Lung (tissue), 12 donors: ENCODE data around the gene LRRC71. TPM values are rescaled to one million over a fixed set of nuclear protein-coding genes. Genes with fewer than 3 reads are reported as not detected.

Experiments
- ATAC-seq: fragments of 200-7000 bp; cut with Tn5 transposase; one replicate; pipeline ENCODE4 v1.9.1; 2020; ENCODE audit warnings: moderate number of reproducible peaks; ENCODE audit not compliant: insufficient read depth, low FRiP score
- DNase-seq, 3 donors: peaks; one replicate each; pipeline ENCODE4 v3.0.0-alpha.2; 2013 to 2017
- H3K27ac ChIP-seq, 2 donors: one replicate each; pipeline ENCODE4 v1.5.1; 2013; ENCODE audit warnings: mild to moderate bottlenecking in 2 of 2, moderate library complexity in 2 of 2, control low read depth in 1 of 2, inconsistent platforms in 1 of 2, low read depth in 1 of 2, low read length in 1 of 2
- H3K27me3 ChIP-seq, 3 donors: one replicate each; pipeline ENCODE4 v1.5.1; 2013; ENCODE audit warnings: low read length in 2 of 3; ENCODE audit not compliant: control insufficient read depth in 3 of 3, insufficient read depth in 3 of 3
- H3K36me3 ChIP-seq, 4 donors: one replicate each; pipeline ENCODE4 v1.5.1; 2013; ENCODE audit warnings: low read length in 4 of 4, mild to moderate bottlenecking in 1 of 4, moderate library complexity in 1 of 4; ENCODE audit not compliant: control insufficient read depth in 4 of 4, insufficient read depth in 4 of 4
- H3K4me1 ChIP-seq, 5 donors: one replicate each; pipeline ENCODE4 v1.5.1; 2013; ENCODE audit warnings: low read length in 5 of 5, mild to moderate bottlenecking in 2 of 5, moderate library complexity in 1 of 5; ENCODE audit not compliant: control insufficient read depth in 5 of 5, insufficient read depth in 5 of 5
- H3K4me3 ChIP-seq: one replicate; pipeline ENCODE4 v1.5.1; 2013; ENCODE audit warnings: mild to moderate bottlenecking, control low read depth, moderate library complexity
- H3K9ac ChIP-seq, 2 donors: one replicate each; pipeline ENCODE4 v1.5.1; 2013; ENCODE audit warnings: low read length in 2 of 2, control low read depth in 1 of 2; ENCODE audit not compliant: insufficient read depth in 1 of 2
- H3K9me3 ChIP-seq, 4 donors: one replicate each; pipeline ENCODE4 v1.5.1; 2013; ENCODE audit warnings: low read length in 3 of 4, mild to moderate bottlenecking in 1 of 4, moderate library complexity in 1 of 4; ENCODE audit not compliant: control insufficient read depth in 4 of 4, insufficient read depth in 3 of 4
- WGBS, 2 donors: extraction: QIAGEN DNeasy Blood & Tissue Kit; methylation state at CpG; one replicate each; pipeline ENCODE4 v1.1.7; 2013; 5-methylcytosine and 5-hydroxymethylcytosine counted together
- polyA plus RNA-seq, 2 donors: library from polyadenylated mRNA; stranded (reverse); fragments of 200-250 nt; gene quantifications; one replicate each; pipeline ENCODE4 v1.2.1, GENCODE V29; 2013
- total RNA-seq, 2 donors: library from RNA; depleted of rRNA in 1 of 2; stranded (reverse); fragments of >200 nt in 1 of 2; gene quantifications; one replicate each; pipeline ENCODE4 v1.2.1, GENCODE V29; 2014 to 2021
- TF ChIP-seq, protein P1 (sequence below): IDR thresholded peaks from 2 replicates; pipeline ENCODE4 v1.5.1; 2012; ENCODE audit warnings: mild to moderate bottlenecking; ENCODE audit errors: control extremely low read depth, extremely low read depth
- donor health status: control.
- donor health status: control.
- donor health status: Bipolar disorder and iron deficiency.
- donor health status: healthy.
- donor health status: DM: yes; HTN: yes; CAD: no.

LRRC71 gene
- total and polyA plus RNA-seq, 4 donors: 3.4 to 17.2 (median 4.2) TPM

DNA sequence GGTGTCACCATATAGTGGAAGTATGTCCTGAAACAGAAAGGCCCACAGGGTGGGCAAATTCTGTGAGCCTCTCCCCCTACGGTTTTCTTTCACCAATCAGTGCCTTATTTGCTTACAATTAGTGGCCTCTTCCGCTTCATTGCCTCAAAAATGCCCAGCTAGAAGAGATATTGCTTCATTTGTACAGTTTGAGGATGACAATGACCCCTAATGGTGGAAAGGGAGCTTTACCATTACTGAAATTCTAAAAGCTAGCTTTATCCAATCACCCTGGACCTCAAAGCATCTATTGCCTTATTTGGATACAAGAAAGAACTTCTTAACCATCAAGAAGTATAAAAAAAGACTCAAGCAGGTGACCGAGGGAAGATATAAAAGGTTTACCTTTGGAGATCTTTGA, 49.6 kb downstream of the LRRC71 start:
- Histone ChIP-seq H3K27me3 (no peaks in the 10 kb centered on the region), H3K9me3 (no peaks in the 10 kb centered on the region), H3K9ac (no peak overlapping the region), H3K4me3 (no peak overlapping the region), H3K27ac (no peak overlapping the region), H3K4me1 (no peaks in the 10 kb centered on the region), H3K36me3 (peaks cover 23 to 39% (median 26%) of the 10 kb centered on the region in 4 donors)
- WGBS, 2 donors: 81 to 93% methylated on average over 3 of the region's 3 CpGs
- peak in 1 of 3 donors; percentile 6 for DNase-seq
- TF ChIP-seq, protein P1, sequence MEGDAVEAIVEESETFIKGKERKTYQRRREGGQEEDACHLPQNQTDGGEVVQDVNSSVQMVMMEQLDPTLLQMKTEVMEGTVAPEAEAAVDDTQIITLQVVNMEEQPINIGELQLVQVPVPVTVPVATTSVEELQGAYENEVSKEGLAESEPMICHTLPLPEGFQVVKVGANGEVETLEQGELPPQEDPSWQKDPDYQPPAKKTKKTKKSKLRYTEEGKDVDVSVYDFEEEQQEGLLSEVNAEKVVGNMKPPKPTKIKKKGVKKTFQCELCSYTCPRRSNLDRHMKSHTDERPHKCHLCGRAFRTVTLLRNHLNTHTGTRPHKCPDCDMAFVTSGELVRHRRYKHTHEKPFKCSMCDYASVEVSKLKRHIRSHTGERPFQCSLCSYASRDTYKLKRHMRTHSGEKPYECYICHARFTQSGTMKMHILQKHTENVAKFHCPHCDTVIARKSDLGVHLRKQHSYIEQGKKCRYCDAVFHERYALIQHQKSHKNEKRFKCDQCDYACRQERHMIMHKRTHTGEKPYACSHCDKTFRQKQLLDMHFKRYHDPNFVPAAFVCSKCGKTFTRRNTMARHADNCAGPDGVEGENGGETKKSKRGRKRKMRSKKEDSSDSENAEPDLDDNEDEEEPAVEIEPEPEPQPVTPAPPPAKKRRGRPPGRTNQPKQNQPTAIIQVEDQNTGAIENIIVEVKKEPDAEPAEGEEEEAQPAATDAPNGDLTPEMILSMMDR: no peak
- ATAC-seq: no peak

DNA sequence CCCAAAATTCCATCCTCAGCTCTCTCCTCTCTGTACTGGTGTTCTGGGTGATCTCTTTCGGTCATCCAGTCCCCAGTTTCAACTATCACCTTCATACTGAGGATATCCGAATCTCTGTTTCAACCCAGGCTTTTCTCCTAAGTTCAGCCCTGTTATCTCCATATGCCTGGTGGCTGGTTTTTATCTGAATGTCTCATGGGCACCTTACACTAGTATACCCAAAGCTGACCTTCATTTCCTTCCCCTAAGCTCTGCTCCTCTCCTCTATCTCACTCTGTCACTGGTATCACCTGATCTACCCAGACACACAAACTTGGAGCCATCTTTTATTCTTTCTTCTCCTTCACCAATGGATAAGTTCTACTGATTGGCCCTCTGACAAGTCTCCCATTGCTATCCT, 53.0 kb downstream of the LRRC71 start:
- H3K4me1 ChIP-seq: no peaks in the 10 kb centered on the region
- ATAC-seq (no peak), DNase-seq (no peak)
- H3K27me3 ChIP-seq: no peaks in the 10 kb centered on the region
- no peak overlapping the region for H3K9ac ChIP-seq
- no peak overlapping the region for H3K4me3 ChIP-seq
- TF ChIP-seq, protein P1: no peak
- whole genome bisulfite sequencing, 2 donors: 99 to 100% methylated on average over 2 of the region's 2 CpGs
- H3K9me3 ChIP-seq: no peaks in the 10 kb centered on the region
- no peak overlapping the region for H3K27ac ChIP-seq
- H3K36me3 ChIP-seq: peaks cover 32 to 48% (median 35%) of the 10 kb centered on the region in 4 donors

DNA sequence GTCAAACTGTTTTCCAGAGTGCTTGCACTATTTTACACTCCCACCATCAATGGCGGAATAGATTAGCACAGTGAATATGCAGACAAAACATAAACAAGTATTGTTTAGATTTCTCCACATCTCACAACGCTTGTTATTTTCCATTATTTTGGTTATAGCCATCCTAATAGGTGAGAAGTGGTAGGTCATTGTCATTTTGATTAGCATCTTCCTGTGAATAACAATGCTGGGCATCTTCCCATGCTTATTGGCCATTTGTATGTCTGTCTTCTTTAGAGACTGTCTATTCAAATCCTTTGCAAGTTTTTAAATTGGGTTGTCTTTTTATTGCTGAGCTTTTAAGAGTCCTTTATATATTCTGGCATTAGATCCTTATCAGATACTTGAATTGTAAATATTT, 54.7 kb downstream of the LRRC71 start:
- DNase-seq: no peak
- no peaks in the 10 kb centered on the region for H3K9me3 ChIP-seq
- TF ChIP-seq, protein P1: no peak
- H3K36me3 ChIP-seq: peaks cover 27 to 41% (median 30%) of the 10 kb centered on the region in 4 donors
- H3K9ac ChIP-seq: no peak overlapping the region
- no peaks in the 10 kb centered on the region for H3K4me1 ChIP-seq
- H3K27ac ChIP-seq: no peak overlapping the region
- WGBS, 2 donors: 72 to 83% methylated on average over 2 of the region's 2 CpGs
- ATAC-seq: no peak
- no peak overlapping the region for H3K4me3 ChIP-seq
- H3K27me3 ChIP-seq: no peaks in the 10 kb centered on the region

DNA sequence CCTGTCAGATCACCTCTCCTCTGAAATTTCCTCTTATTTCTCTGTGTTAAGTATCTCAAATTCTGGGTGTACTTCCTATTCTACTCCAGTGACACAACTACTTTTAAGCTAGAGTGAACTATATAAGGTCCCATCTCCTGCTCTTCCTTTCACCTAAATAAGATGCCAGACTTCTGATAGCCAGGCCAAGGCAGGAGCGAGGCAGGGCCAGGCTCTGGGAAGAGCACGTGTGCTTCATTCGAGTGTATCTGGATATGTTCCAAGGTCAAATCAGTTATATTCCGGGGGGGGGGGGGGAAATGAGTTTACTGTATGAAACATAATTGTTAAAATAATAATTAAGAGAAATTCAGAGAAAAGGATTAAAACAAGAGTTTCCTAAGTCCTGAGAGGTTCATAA, 60.1 kb downstream of the LRRC71 start:
- 56 to 74% methylated on average over 4 of the region's 4 CpGs for WGBS, 2 donors
- peaks cover 22 to 37% (median 26%) of the 10 kb centered on the region in 4 donors for H3K36me3 ChIP-seq
- no peaks in the 10 kb centered on the region for H3K4me1 ChIP-seq
- TF ChIP-seq, protein P1: no peak
- no peak overlapping the region for H3K4me3 ChIP-seq
- DNase-seq (no peak), ATAC-seq (no peak)
- no peaks in the 10 kb centered on the region for H3K9me3 ChIP-seq
- no peak overlapping the region for H3K27ac ChIP-seq
- H3K9ac ChIP-seq: no peak overlapping the region
- H3K27me3 ChIP-seq: no peaks in the 10 kb centered on the region
